OCI-LY1 (cell line): ENCODE data around the gene DCAF7.

ENCODE experiments used
- EZH2 ChIP-seq: fragments of 200-600 bp; sonication (generic), shearing (Covaris generic); IDR thresholded peaks from 2 replicates; pipeline ENCODE4 v1.8.0; 2017; ENCODE audit warnings: borderline replicate concordance, mixed run types, mild to moderate bottlenecking, antibody characterized with exemption, low read length, moderate library complexity, mixed read lengths
- TF ChIP-seq, protein P1 (sequence below): fragments of 200-600 bp; sonication (generic), shearing (Covaris generic); IDR thresholded peaks from 2 replicates; pipeline ENCODE4 v1.5.1; 2017; ENCODE audit warnings: mild to moderate bottlenecking, antibody characterized with exemption, low read length, moderate library complexity, mixed read lengths

DNA sequence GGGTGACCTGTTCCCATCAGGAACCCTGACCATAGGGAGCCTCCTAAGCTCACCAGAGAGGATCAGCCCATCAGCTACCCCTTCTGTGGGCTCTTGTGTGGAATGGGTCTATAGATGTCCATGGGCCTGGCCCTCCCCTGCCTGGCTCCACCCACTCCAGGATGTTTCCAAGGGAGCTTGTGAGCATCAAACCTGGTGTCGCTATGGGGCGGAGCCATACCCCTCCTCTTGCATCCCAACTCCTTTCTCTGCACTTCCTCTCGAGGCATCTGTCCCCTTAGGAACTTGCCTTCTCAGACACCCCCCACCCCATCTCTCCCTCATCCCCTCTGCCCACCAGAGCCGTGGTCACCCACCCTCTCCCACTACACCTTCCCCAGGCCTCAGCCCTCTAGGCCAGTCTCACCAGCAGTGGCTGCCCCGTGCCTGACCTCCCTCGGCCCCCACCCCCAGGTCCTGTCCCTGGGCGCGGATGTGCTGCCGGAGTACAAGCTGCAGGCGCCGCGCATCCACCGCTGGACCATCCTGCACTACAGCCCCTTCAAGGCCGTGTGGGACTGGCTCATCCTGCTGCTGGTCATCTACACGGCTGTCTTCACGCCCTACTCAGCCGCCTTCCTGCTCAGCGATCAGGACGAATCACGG is 16.7 kb upstream of the DCAF7 start:
- TF ChIP-seq, protein P1, sequence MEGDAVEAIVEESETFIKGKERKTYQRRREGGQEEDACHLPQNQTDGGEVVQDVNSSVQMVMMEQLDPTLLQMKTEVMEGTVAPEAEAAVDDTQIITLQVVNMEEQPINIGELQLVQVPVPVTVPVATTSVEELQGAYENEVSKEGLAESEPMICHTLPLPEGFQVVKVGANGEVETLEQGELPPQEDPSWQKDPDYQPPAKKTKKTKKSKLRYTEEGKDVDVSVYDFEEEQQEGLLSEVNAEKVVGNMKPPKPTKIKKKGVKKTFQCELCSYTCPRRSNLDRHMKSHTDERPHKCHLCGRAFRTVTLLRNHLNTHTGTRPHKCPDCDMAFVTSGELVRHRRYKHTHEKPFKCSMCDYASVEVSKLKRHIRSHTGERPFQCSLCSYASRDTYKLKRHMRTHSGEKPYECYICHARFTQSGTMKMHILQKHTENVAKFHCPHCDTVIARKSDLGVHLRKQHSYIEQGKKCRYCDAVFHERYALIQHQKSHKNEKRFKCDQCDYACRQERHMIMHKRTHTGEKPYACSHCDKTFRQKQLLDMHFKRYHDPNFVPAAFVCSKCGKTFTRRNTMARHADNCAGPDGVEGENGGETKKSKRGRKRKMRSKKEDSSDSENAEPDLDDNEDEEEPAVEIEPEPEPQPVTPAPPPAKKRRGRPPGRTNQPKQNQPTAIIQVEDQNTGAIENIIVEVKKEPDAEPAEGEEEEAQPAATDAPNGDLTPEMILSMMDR: no peak
- no peak for TF ChIP-seq EZH2
